Activated B cell treated with CpG ODN at 0.5 μM for 24 hours (primary cell): ENCODE measurements around the gene CIB1. TPM values are rescaled to one million over a fixed set of nuclear protein-coding genes. Genes with fewer than 3 reads are reported as not detected.

Experiments
- ATAC-seq: fragments of 200-7000 bp; cut with Tn5 transposase; one replicate; pipeline ENCODE4 v1.10.0; 2021; ENCODE audit warnings: low read depth, mild to moderate bottlenecking, moderate library complexity
- CTCF ChIA-PET: fragments of 350-600 bp; sonication (Branson Sonifier 250); formaldehyde crosslinking; loops from one replicate; lab custom pipeline; 2021; ENCODE audit warnings: antibody characterized with exemption; lab: Charles Lee
- POLR2A ChIA-PET: fragments of 350-600 bp; sonication (Branson Sonifier 250); formaldehyde crosslinking; loops from one replicate; lab custom pipeline; 2021; ENCODE audit warnings: antibody characterized with exemption; lab: Charles Lee
- DNase-seq: peaks from one replicate; pipeline ENCODE4 v3.0.0; 2022
- H3K27ac Mint-ChIP-seq: one replicate; pipeline ENCODE4 v1.8.0; 2020; ENCODE audit warnings: mixed read lengths
- H3K27me3 Mint-ChIP-seq: one replicate; pipeline ENCODE4 v1.8.0; 2021; ENCODE audit warnings: mixed read lengths
- H3K36me3 Mint-ChIP-seq: one replicate; pipeline ENCODE4 v1.8.0; 2021; ENCODE audit warnings: low read depth, mixed read lengths
- H3K4me1 Mint-ChIP-seq: one replicate; pipeline ENCODE4 v1.8.0; 2021; ENCODE audit warnings: mixed read lengths
- H3K4me3 Mint-ChIP-seq: one replicate; pipeline ENCODE4 v1.8.0; 2020; ENCODE audit warnings: mild to moderate bottlenecking, mixed read lengths
- H3K9me3 Mint-ChIP-seq: one replicate; pipeline ENCODE4 v1.8.0; 2020; ENCODE audit warnings: mixed read lengths
- CTCF ChIP-seq: fragments of 200-600 bp; IDR thresholded peaks from one replicate; pipeline ENCODE4 v1.8.0; 2022; ENCODE audit warnings: antibody characterized with exemption, mild to moderate bottlenecking
- intact Hi-C: fragments of 100-400 bp; cut with micrococcal nuclease; formaldehyde crosslinking; loops from one replicate; pipeline ENCODE4 v1.15.1; 2024
- total RNA-seq: library from RNA; stranded (reverse); gene quantifications from 2 replicates; pipeline ENCODE4 v1.2.3, GENCODE V29; 2022

Gene CIB1
- total RNA-seq, 1 donor from 2014 or later = 96.6 TPM

- Mint-ChIP-seq H3K4me3 (peak overlapping the region; percentile 93), H3K27ac (peak overlapping the region; percentile 85), H3K9me3 (no peaks in the 10 kb centered on the region), H3K4me1 (peaks cover 85% of the 10 kb centered on the region), H3K36me3 (peaks cover 32% of the 10 kb centered on the region), H3K27me3 (no peaks in the 10 kb centered on the region)
- CTCF ChIA-PET = interaction anchor here (0.8 to 3.7 kb wide), 7 partner anchors 10 to 41 kb away, joined by 3 to 18 read pairs (median 4); no protein-coding TSS in a partner anchor
- DNase-seq (no peak), ATAC-seq (no peak)
- intact Hi-C loops = loop anchor here (5.0 kb wide), 1 partner anchor 201 kb away; the partner anchor contains the start of gene ZNF710
- POLR2A ChIA-PET = interaction anchor here (1.0 to 7.7 kb wide), 5 partner anchors 12 to 645 kb away, joined by 3 to 248 read pairs (median 50); partner anchors contain the start of genes CIB1, GDPGP1 and IQGAP1
- no peak for TF ChIP-seq CTCF
These were observed 30.8 kb downstream of the CIB1 start for GRCh38 chr15:90202929-90203328.

DNA sequence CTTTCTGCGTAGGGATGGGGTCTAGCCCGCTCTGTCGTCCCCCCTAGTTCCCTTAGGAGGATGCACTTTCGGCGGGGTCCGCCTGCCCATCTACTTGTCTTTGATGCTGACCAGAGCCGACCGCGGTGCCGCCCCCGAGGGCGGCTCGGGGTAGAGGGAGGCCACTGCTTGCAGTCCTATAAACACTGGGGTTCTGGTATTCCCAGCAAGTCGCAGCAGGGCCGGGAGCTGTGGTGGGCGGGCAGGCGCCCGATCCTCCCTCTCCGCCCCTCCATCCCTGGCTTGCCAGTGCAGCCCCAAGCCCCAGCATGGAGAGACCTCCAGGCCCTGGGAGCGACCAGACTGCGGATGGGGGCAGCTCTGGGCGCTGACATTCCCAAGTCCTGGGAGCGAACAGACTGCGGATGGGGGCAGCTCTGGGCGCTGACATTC lies 31.8 kb downstream of the CIB1 start:
- ChIA-PET CTCF (interaction anchor here (0.8 to 3.7 kb wide), 4 partner anchors 10 to 91 kb away, joined by 3 to 21 read pairs (median 10); no protein-coding TSS in a partner anchor), POLR2A (interaction anchor here (0.7 to 7.7 kb wide), 14 partner anchors 8 to 643 kb away, joined by 3 to 248 read pairs (median 8); partner anchors contain the start of genes CIB1, GDPGP1, IQGAP1 and NGRN)
- Mint-ChIP-seq H3K36me3 (peaks cover 24% of the 10 kb centered on the region), H3K27me3 (no peaks in the 10 kb centered on the region), H3K4me1 (peaks cover 78% of the 10 kb centered on the region), H3K9me3 (no peaks in the 10 kb centered on the region), H3K27ac (peak overlapping the region; percentile 80), H3K4me3 (peak overlapping the region; percentile 93)
- no peak for DNase-seq
- intact Hi-C loops = loop anchor here (1.0 to 5.0 kb wide), 6 partner anchors 8 to 200 kb away; partner anchors contain the start of genes CIB1 and ZNF710
- no peak for ATAC-seq
- TF ChIP-seq CTCF = no peak

GRCh38 chr15:90201130-90201943 lies 32.4 kb downstream of the CIB1 start, which contains the start of gene SEMA4B:
TSS of gene SEMA4B (plus strand) at chr15:90201330. CDS start at chr15:90201579, 249 bp downstream.
- Mint-ChIP-seq H3K36me3 (peaks cover 20% of the 10 kb centered on the region), H3K9me3 (no peaks in the 10 kb centered on the region), H3K27me3 (no peaks in the 10 kb centered on the region), H3K4me3 (peak within 1 kb of the TSS; percentile 93), H3K27ac (peak within 1 kb of the TSS; percentile 93), H3K4me1 (peaks cover 77% of the 10 kb centered on the region)
- ATAC-seq (peak; percentile 90), DNase-seq (peak; percentile 81)
- intact Hi-C loops = loop anchor here (1.0 to 5.0 kb wide), 6 partner anchors 9 to 199 kb away; partner anchors contain the start of genes CIB1 and ZNF710
- ChIA-PET POLR2A (interaction anchor here (0.6 to 7.7 kb wide), 18 partner anchors 8 to 644 kb away, joined by 3 to 248 read pairs (median 7); partner anchors contain the start of genes CIB1, GDPGP1, IDH2 and NGRN), CTCF (interaction anchor here (0.6 to 3.7 kb wide), 8 partner anchors 9 to 42 kb away, joined by 3 to 21 read pairs (median 6); no protein-coding TSS in a partner anchor)
- no peak for TF ChIP-seq CTCF

GRCh38 chr15:90200534-90201129 lies 33.1 kb downstream of the CIB1 start:
- H3K9me3 Mint-ChIP-seq = no peaks in the 10 kb centered on the region
- POLR2A ChIA-PET = interaction anchor here (0.7 to 7.7 kb wide), 14 partner anchors 9 to 141 kb away, joined by 3 to 248 read pairs (median 11); partner anchors contain the start of genes CIB1, GDPGP1 and NGRN
- H3K27me3 Mint-ChIP-seq = no peaks in the 10 kb centered on the region
- H3K4me1 Mint-ChIP-seq = peaks cover 77% of the 10 kb centered on the region
- H3K4me3 Mint-ChIP-seq = peak overlapping the region; percentile 89
- peak overlapping the region; percentile 93 for H3K27ac Mint-ChIP-seq
- intact Hi-C loops = loop anchor here (1.0 to 5.0 kb wide), 6 partner anchors 9 to 198 kb away; partner anchors contain the start of genes CIB1 and ZNF710
- DNase-seq (no peak), ATAC-seq (no peak)
- peaks cover 14% of the 10 kb centered on the region for H3K36me3 Mint-ChIP-seq
- no peak for TF ChIP-seq CTCF
- CTCF ChIA-PET = interaction anchor here (0.6 to 3.7 kb wide), 9 partner anchors 9 to 41 kb away, joined by 3 to 21 read pairs (median 6); no protein-coding TSS in a partner anchor
